Keratinocyte (primary cell): ENCODE measurements around the gene GUCA2A. TPM values are rescaled to one million over a fixed set of nuclear protein-coding genes. Genes with fewer than 3 reads are reported as not detected.

Source experiments
- DNase-seq: peaks from one replicate; pipeline ENCODE4 v3.0.0-alpha.2; 2011; ENCODE audit warnings: low read depth, missing footprints, low spot score
- FAIRE-seq: peaks from 2 replicates; lab custom pipeline; 2011; peaks lifted over from hg19 to GRCh38; lab: Jason Lieb, UNC
- H2AFZ ChIP-seq: 2 replicates; pipeline ENCODE4 v1.6.0; 2012; ENCODE audit warnings: low read length, control low read depth, inconsistent platforms; ENCODE audit not compliant: control insufficient read depth
- H3K27ac ChIP-seq: 2 replicates; pipeline ENCODE4 v1.5.1; 2011; ENCODE audit warnings: low read length; ENCODE audit not compliant: control insufficient read depth, insufficient read depth
- H3K27me3 ChIP-seq: 3 replicates; pipeline ENCODE4 v1.6.0; 2011; ENCODE audit warnings: low read length; ENCODE audit not compliant: control insufficient read depth, insufficient read depth; ENCODE audit errors: extremely low read depth
- H3K36me3 ChIP-seq, 2 experiments: 2 replicates in 1 of 2; 3 replicates in 1 of 2; pipeline ENCODE4 v1.5.1; 2011; ENCODE audit warnings: low read length in 2 of 2, mild to moderate bottlenecking in 1 of 2; ENCODE audit not compliant: control insufficient read depth in 2 of 2, insufficient read depth in 2 of 2; ENCODE audit errors: extremely low read depth in 1 of 2
- H3K4me1 ChIP-seq: 3 replicates; pipeline ENCODE4 v1.5.1; 2011; ENCODE audit warnings: low read length; ENCODE audit not compliant: control insufficient read depth, insufficient read depth; ENCODE audit errors: extremely low read depth
- H3K4me2 ChIP-seq: 3 replicates; pipeline ENCODE4 v1.6.0; 2011; ENCODE audit warnings: low read depth, low read length; ENCODE audit not compliant: control insufficient read depth, insufficient read depth; ENCODE audit errors: extremely low read depth
- H3K4me3 ChIP-seq, 3 experiments: fragments of 200-600 bp in 1 of 3; sonication (generic) in 1 of 3; 2 replicates in 2 of 3; 3 replicates in 1 of 3; pipeline ENCODE4 v1.5.1; 2011 to 2016; ENCODE audit warnings: low read length in 3 of 3, mild to moderate bottlenecking in 3 of 3, control low read depth in 2 of 3, inconsistent platforms in 1 of 3, low read depth in 1 of 3, mixed read lengths in 1 of 3, mixed run types in 1 of 3, moderate library complexity in 1 of 3; ENCODE audit not compliant: control insufficient read depth in 2 of 3, insufficient read depth in 2 of 3; ENCODE audit errors: extremely low read depth in 1 of 3
- H3K79me2 ChIP-seq: 2 replicates; pipeline ENCODE4 v1.6.0; 2012; ENCODE audit warnings: low read length; ENCODE audit not compliant: control insufficient read depth, insufficient read depth
- H3K9ac ChIP-seq: 3 replicates; pipeline ENCODE4 v1.6.0; 2011; ENCODE audit warnings: low read length; ENCODE audit not compliant: control insufficient read depth, insufficient read depth; ENCODE audit errors: extremely low read depth
- H3K9me1 ChIP-seq: 3 replicates; pipeline ENCODE4 v1.6.0; 2011; ENCODE audit warnings: low read length; ENCODE audit not compliant: control insufficient read depth, insufficient read depth; ENCODE audit errors: extremely low read depth
- H3K9me3 ChIP-seq: 2 replicates; pipeline ENCODE4 v1.5.1; 2012; ENCODE audit warnings: low read depth, low read length; ENCODE audit not compliant: control insufficient read depth
- H4K20me1 ChIP-seq: 3 replicates; pipeline ENCODE4 v1.6.0; 2011; ENCODE audit warnings: low read length; ENCODE audit not compliant: control insufficient read depth, insufficient read depth; ENCODE audit errors: extremely low read depth
- EZH2 ChIP-seq: IDR thresholded peaks from one replicate; pipeline ENCODE4 v1.6.1; 2012; ENCODE audit warnings: inconsistent platforms, mild to moderate bottlenecking, low read length, moderate library complexity
- dilution Hi-C: fragments of 300-500 bp; cut with MboI; formaldehyde crosslinking; loops from one replicate; pipeline ENCODE4 v1.7.0; 2020; ENCODE audit warnings: low sequenced_read_pairs; ENCODE audit not compliant: extremely low pct_ligation_motif_present
- polyA minus RNA-seq, 3 experiments: library from RNA; depleted of rRNA, polyadenylated mRNA; stranded (reverse); fragments of >200 nt; gene quantifications; 1 replicate in 1 of 3; 2 replicates in 1 of 3; 3 replicates in 1 of 3; pipeline ENCODE4 v1.2.3, GENCODE V29; 2011
- polyA plus RNA-seq, 5 experiments: library from polyadenylated mRNA; depleted of rRNA in 3 of 5; stranded (reverse) in 3 of 5; stranded (forward) in 1 of 5; unstranded in 1 of 5; fragments of >200 nt; gene quantifications; 1 replicate in 1 of 5; 2 replicates in 3 of 5; 3 replicates in 1 of 5; pipeline versions ENCODE4 v1.2.1 to v1.2.3, GENCODE V29; 2011 to 2012; ENCODE audit warnings: missing spikeins in 2 of 5, low read depth in 1 of 5, low replicate concordance in 1 of 5
- TF ChIP-seq, protein P1 (sequence below), 3 experiments: IDR thresholded peaks in 1 of 3; conservative IDR thresholded peaks in 1 of 3; optimal IDR thresholded peaks in 1 of 3; 2 replicates in 2 of 3; 3 replicates in 1 of 3; pipeline versions ENCODE3 to v1.5.1; 2011; ENCODE audit warnings: low read length in 3 of 3, mild to moderate bottlenecking in 3 of 3, moderate library complexity in 2 of 3, control low read depth in 1 of 3, inconsistent platforms in 1 of 3; ENCODE audit not compliant: insufficient read depth in 2 of 3; ENCODE audit errors: extremely low read depth in 1 of 3

GUCA2A gene, protein sequence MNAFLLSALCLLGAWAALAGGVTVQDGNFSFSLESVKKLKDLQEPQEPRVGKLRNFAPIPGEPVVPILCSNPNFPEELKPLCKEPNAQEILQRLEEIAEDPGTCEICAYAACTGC
- polyA plus RNA-seq (not detected in 3 replicates), polyA minus RNA-seq (not detected in 3 replicates)
- not detected for polyA plus RNA-seq (2011; ENCODE audit: low read depth)
- polyA plus RNA-seq (2011; cell fraction: cytosol; rRNA removed): not detected in 2 replicates
- not detected in 2 replicates for polyA plus RNA-seq (2011; cell fraction: nucleus; rRNA removed)
- not detected in 2 replicates for polyA plus RNA-seq (2012; ENCODE audit: low replicate concordance)
- not detected for polyA minus RNA-seq (2011; cell fraction: cytosol; rRNA and poly(A)+ RNA removed)
- polyA minus RNA-seq (2011; cell fraction: nucleus; rRNA and poly(A)+ RNA removed): not detected in 2 replicates

DNA sequence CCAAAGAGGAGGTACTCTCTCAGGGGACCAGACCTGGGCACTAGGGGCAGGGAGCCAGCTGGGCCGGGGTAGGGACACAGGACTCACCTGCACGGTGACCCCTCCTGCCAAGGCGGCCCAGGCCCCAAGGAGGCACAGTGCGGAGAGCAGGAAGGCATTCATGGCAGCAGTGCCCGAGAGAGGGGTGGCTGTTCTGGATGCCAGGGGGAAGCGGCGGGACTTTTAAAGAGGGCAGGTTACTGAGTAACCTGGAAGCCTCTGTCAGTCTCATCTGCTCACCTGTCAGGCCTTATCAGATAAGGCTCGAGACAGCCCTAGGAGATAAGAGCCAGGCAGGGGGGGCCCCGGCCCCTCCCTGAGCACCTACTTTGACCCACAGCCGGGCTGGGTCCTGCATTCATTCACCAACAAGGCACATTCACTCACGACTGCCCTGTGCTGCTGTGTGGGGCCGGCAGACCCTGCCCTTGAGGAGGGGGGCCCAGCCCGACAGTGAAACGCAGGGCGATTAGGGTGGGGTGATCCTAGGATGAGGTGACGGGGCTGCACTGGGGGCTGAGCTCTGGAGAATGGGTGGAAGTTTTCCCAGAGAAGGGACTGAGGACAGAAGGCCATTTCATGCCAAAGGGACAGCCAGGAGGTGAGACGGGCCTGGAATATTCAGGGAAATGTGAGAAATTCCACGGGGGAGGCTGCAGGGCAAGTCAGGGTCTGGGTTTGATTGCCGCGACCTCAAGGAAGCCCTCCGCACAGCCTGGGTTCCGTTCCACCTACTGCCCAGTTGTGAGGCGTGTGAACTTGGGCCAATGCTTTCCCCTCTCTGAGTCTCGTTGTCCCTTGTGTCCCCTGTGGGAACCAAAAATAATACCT is at the start of gene GUCA2A:
Gene GUCA2A, minus strand, starts transcription at position 195 of the 870 bp plus-strand sequence. Its CDS starts 33 bp downstream, at position 162.
- TF ChIP-seq EZH2: no peak
- TF ChIP-seq, protein P1, sequence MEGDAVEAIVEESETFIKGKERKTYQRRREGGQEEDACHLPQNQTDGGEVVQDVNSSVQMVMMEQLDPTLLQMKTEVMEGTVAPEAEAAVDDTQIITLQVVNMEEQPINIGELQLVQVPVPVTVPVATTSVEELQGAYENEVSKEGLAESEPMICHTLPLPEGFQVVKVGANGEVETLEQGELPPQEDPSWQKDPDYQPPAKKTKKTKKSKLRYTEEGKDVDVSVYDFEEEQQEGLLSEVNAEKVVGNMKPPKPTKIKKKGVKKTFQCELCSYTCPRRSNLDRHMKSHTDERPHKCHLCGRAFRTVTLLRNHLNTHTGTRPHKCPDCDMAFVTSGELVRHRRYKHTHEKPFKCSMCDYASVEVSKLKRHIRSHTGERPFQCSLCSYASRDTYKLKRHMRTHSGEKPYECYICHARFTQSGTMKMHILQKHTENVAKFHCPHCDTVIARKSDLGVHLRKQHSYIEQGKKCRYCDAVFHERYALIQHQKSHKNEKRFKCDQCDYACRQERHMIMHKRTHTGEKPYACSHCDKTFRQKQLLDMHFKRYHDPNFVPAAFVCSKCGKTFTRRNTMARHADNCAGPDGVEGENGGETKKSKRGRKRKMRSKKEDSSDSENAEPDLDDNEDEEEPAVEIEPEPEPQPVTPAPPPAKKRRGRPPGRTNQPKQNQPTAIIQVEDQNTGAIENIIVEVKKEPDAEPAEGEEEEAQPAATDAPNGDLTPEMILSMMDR (optimal IDR thresholded peaks at IDR 0.05 in 1 of 3, IDR thresholded peaks at IDR 0.05 in 1 of 3, conservative IDR thresholded peaks at IDR 0.05 in 1 of 3; ENCODE audit: extremely low read depth in 1 of 3, insufficient read depth in 2 of 3, low read length in 3 of 3): no peak
- no peak within 1 kb of the TSS for H2AFZ ChIP-seq
- no peak within 1 kb of the TSS for H3K4me3 ChIP-seq
- H3K79me2 ChIP-seq: no peaks in the 10 kb centered on the region
- no peak for DNase-seq
- no peak within 1 kb of the TSS for H3K27ac ChIP-seq
- H3K9ac ChIP-seq: no peak within 1 kb of the TSS
- no peaks in the 10 kb centered on the region for H3K36me3 ChIP-seq
- dilution Hi-C loops: no loop called here
- no peak within 1 kb of the TSS for H3K4me2 ChIP-seq
- FAIRE-seq: no peak
- no peaks in the 10 kb centered on the region for H4K20me1 ChIP-seq
- H3K9me1 ChIP-seq: peaks cover 6% of the 10 kb centered on the region
- H3K27me3 ChIP-seq: no peaks in the 10 kb centered on the region
- H3K9me3 ChIP-seq: peaks cover 4% of the 10 kb centered on the region
- peaks cover 14% of the 10 kb centered on the region for H3K4me1 ChIP-seq

DNA sequence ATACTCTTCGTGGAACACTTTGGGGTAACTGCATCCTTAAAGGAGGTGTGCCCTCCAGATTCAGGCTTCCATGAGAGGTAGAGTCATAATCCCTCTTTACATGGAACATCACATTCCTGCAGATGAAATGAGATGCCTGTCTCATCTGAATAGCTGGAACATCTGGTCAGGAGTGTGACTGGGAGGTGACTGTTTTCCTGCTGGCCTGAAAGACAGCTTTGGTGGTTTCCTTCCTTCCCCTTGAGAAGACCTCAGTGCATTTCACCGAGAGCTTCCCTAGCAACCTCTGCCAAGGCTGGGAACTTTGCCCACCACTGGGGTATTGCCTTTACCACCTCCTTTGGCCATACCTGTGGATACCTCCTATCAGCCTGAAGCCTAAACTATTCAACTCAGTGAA is 46.7 kb upstream of the GUCA2A start:
- H2AFZ ChIP-seq: no peak overlapping the region
- dilution Hi-C loops: no loop called here
- FAIRE-seq (peak; percentile 86), DNase-seq (no peak)
- H3K9ac ChIP-seq: no peak overlapping the region
- no peaks in the 10 kb centered on the region for H3K27me3 ChIP-seq
- H3K27ac ChIP-seq: peak overlapping the region; percentile 33
- TF ChIP-seq, protein P1 (optimal IDR thresholded peaks at IDR 0.05 in 1 of 3, IDR thresholded peaks at IDR 0.05 in 1 of 3, conservative IDR thresholded peaks at IDR 0.05 in 1 of 3; ENCODE audit: extremely low read depth in 1 of 3, insufficient read depth in 2 of 3, low read length in 3 of 3): no peak
- no peak for TF ChIP-seq EZH2
- H3K79me2 ChIP-seq: peaks cover 58% of the 10 kb centered on the region
- H3K4me3 ChIP-seq: no peak overlapping the region
- H3K4me1 ChIP-seq: peaks cover 38% of the 10 kb centered on the region
- peaks cover 9% of the 10 kb centered on the region for H4K20me1 ChIP-seq
- H3K36me3 ChIP-seq: no peaks in the 10 kb centered on the region
- H3K4me2 ChIP-seq: peak overlapping the region; percentile 19
- H3K9me1 ChIP-seq: peaks cover 7% of the 10 kb centered on the region
- no peaks in the 10 kb centered on the region for H3K9me3 ChIP-seq
